Right ventricle myocardium superior (tissue), 1 donor: ENCODE data around the gene B3GLCT. TPM values are rescaled to one million over a fixed set of nuclear protein-coding genes. Genes with fewer than 3 reads are reported as not detected.

Source experiments
- ATAC-seq: fragments of 200-7000 bp; cut with Tn5 transposase; one replicate; pipeline ENCODE4 v1.9.1; 2020; ENCODE audit warnings: mild to moderate bottlenecking; ENCODE audit not compliant: poor library complexity
- DNase-seq: peaks from one replicate; pipeline ENCODE4 v3.0.0-alpha.2; 2020
- intact Hi-C: fragments of 100-400 bp; cut with DNase I; formaldehyde crosslinking; loops from one replicate; pipeline ENCODE4 v1.11.2; 2022
- long read RNA-seq: library from polyadenylated mRNA; unstranded; transcript quantifications from one replicate; pipeline ENCODE4 v2.0.0, GENCODE V29; 2021
- total RNA-seq: library from RNA; stranded (reverse); fragmentation: NEBNext Ultra II Directional; extraction: Animal tissue kit (Norgen Biotek cat#: 25700); gene quantifications from one replicate; pipeline ENCODE4 v1.2.1, GENCODE V29; 2021
- donor health status: DM: no; HTN: yes; CAD: no; lungs with severe emphysema.

Gene B3GLCT
- total RNA-seq, result 14.6 TPM
- long read RNA-seq, full-length matches to known transcripts, result 61 of 79 reads
- long read RNA-seq, partial matches to known transcripts, result 1 of 79 reads
- long read RNA-seq, other reads (novel, unspliced or antisense), result 17 of 79 reads

DNA sequence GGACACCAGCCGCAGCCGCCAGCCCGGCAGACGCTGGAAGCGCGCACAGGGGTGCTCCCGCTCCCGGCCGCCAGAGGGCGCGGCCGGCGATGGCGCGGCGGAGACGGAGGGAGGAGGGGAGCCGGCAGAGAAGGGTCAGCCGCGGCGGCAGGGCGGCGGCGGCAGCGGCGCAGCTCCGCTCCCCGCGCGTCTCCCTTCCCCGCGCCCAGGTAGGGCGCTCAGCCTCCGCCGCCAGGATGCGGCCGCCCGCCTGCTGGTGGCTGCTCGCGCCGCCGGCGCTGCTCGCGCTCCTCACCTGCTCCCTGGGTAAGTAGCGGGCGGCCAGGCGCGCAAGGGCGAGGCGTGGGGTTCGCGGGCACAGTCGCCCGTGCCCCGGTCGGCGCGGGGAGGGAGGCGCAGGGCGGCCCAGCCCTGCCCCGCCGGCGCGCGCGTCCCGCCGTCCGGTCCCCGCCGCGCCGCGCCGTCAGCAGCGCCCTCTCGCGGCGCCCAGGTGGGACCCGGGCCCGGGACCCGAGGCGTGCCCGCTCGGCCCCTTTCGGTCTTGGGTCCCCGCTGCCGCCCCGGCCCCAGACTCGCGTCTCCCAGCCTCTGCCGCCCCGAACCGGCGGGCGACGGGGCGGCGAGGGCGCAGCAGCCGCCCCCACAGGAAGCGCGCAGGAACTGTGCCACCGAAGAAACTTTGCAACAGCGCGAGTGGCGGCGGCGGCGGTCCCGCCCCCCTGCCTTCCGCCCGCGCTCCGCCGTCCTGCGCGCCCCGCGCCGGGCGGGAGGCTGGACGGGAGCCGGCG lies at the start of gene B3GLCT:
TSS of gene B3GLCT (plus strand) at position 127 of the 788 bp plus-strand sequence. CDS start at position 237, 110 bp downstream.
- intact Hi-C loops, result no loop called here

DNA sequence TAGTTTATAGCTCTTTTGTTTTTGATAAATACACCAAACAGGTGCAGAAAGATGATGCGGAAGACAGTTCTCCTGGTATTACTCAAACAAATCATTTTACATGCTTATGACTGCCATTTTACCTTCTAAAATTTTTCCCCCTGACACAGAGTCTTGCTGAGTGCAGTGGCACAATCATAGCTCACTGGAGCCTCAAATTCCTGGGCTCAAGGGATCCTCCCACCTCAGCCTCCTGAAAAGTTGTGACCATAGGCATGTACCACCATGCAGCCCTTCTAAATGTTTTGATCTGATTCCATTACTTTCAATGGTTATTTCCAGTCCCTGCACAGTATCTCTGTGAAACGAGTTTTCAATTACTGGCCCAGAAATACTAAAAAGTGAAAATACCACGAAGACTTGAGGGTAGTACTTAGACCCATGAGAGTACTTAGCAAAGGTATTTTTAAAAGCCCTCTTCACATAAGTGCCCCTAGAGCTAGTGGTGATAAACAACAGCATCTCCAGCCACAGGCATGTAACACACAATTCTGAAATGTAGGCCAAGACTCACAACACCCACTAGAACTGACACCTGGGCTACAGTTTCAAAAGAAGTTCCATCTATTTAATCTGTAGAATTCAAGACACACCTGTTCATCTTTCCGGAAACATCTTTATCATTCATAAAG lies 49.3 kb upstream of the B3GLCT start:
- no peak for DNase-seq
- no peak for ATAC-seq
- intact Hi-C loops, result no loop called here

More for the DNA sequence above, at the start of gene B3GLCT:
- DNase-seq (peak; percentile 88), ATAC-seq (peak; percentile 92)

DNA sequence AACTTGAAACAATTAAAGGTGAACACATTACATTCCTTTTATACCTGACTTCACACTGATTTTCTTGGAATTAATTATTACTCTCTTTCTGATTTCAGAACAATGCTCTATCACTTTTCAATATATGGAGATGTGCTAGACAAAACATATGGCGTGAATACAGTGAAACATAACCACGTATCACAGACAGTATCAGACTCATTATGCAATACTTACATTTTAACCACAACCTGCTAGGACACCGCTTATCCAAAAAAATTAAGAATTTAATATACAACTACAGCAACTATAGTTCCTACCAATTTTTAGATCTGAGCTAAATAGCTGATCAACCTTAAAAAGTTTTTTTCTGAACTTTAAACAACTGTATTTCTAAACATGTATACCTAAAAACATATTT lies 47.9 kb upstream of the B3GLCT start:
- DNase-seq (no peak), ATAC-seq (no peak)
- intact Hi-C loops, result no loop called here

DNA sequence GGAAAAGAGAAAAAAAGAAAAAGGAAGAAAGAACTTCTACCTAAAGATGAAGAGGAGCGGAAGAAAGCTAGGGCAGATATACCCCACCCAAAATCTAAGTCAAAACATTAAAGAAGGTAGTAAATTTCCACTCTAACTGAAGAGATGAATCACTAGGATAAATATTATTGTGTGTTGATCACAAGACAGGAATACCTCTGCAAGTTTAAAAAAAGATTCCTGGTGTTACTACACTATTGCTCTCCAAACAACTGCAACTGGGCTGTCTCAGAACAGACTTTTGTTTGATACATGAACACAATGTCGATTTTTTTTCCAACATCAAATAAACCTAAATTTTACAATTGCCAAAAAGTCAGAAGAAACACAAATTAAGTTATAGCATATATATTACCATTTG lies 44.8 kb upstream of the B3GLCT start:
- intact Hi-C loops, result no loop called here
- no peak for ATAC-seq
- no peak for DNase-seq

DNA sequence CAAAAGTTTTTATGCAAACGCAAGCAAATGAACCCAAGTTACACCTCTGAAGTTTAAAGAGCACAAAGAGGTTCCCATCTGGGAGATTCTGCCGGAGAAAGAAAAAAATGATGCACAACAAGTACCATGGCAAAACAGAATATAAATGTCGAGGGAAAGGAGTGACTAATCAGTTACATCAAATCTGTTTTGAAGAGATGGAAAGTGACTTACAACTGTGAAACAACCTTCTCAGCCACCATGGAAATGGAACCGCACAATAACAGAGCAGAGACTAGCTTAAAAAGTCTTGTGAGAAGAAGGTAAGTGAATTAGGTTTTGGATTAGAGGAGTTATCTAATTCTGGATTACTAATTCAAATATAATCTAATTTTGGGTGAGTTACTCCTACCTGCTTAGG lies 40.5 kb upstream of the B3GLCT start:
- no peak for ATAC-seq
- intact Hi-C loops, result no loop called here
- DNase-seq, result no peak

DNA sequence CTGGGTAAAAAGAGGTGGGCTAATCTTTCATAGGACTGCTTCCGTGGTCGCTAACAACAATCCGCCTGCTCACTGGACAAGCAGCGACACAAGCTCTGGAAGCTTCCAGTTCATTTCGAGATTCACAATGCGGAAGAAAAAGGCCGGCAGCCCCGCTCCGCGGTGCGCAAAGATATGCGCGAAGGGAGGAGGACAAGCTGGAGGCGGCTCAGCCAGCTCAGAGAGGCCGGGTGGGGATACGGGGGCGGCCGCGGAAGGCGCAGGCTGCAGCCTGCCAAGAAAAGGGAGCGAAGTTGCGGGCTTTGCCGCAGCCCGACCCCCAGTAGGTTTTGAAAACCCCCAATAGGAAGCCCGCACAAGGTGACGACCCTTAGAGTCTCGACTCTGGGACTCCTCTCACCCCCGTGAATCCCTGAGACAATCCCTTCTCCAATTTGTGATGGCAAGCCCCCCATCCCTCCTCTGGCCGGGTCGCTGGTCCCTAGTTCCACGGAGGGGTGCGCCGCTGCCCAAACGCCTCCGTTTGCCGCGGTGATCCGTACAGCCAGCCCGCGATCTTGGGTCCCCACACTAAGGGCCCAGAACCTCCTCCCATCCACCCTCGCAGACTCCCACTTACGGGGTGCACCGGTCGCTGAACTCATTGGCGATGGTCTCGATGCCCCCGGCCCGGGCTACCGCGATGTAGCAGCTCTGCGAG lies 38.8 kb upstream of the B3GLCT start:
- intact Hi-C loops, result no loop called here
- ATAC-seq, result peak; percentile 34
- peak; percentile 74 for DNase-seq

DNA sequence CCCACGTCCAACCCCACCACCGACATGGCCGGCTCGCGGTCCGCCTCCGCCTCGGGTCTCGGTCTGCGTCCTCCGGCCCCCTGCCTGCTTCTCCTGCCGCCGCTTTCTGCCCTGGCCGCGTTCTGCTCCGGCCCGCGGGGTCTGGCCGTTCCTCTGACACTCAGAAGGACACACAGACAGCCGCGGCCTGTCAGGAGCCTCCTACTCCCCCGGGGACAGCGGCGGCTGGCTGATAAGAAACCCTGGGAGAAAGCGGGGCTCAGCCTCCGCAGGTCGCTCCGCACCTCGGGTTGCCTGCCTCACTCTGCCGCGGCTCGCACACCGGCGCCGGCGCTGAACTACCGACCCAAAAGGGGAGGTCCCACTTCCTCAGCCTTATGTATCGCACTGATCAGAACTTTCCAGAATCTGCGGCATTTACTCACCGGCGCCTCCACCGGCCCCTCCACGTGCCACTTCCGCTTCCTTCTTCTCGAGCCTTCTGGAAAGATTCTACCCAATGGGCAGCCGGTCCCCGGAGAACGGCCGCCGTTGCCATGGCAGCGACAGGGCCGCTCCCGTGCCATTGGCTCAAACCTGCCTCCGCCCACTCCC lies 38.1 kb upstream of the B3GLCT start, which contains the start of gene HSPH1:
TSS of gene HSPH1 (minus strand) at position 348 of the 594 bp plus-strand sequence. CDS start at position 26, 322 bp downstream.
- intact Hi-C loops, result no loop called here
- ATAC-seq, result peak; percentile 99

DNA sequence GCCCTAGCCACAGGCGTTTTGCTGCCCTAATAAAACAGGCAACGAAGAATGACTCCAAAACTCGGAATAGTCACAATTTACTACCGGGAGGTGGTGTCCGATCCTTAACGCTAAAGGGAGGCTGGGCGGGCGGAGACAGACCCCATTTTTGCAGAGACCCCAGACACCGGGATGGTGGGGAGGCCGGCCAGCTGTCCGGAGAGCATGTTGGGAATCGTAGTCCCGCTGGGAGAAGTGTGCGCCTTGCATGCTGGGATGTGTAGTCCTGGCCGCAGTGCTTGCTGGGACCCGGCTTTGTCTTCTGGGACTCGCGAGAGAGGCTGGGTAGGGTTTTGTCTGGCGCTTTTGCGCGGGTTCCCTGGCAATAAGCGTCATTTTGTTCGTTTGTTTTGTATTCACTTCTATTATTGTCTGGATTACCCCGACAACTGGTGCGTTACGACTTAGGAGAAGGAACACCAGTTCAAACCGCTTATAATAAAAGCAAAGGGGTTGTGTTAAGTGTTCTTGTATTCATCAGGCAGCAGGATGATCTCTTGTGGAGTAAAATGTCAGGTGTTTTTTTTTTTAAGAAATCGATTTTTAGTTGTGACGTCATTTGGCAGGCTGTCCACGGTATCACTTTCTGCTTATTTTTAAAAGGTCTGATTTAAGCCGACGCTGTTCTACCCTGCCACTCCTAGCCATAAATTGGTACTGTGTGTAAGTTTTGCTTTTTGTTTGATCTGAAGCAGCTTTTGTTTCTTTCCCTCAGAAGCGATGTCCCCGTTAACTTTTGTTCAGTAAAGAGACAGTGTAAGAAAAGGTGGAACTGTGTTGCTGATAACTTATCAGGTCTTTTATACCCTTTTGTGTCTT lies 37.4 kb upstream of the B3GLCT start:
- DNase-seq, result peak; percentile 97
- peak; percentile 97 for ATAC-seq
- intact Hi-C loops, result no loop called here

More for the DNA sequence above, 38.1 kb upstream of the B3GLCT start, which contains the start of gene HSPH1:
- peak; percentile 99 for DNase-seq

DNA sequence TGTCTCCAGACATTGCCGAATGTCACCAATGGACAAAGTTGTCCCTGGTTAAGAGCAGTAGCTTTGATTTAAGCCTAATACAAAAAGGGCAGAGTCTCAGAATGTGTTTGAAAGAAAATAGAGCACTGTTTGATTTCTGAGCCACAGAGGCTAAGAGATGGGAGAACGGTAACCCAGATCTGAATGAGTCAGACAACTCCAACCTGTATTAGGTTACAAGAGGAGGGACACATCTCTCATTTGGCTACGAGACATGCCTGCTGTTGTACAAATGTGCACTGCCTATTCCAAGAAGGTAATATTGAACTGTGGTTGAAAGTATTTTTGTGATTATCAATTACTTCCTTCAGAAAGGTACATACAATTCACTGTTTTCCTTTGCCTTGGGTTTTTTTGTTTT lies 33.2 kb upstream of the B3GLCT start:
- intact Hi-C loops, result no loop called here
- DNase-seq (no peak), ATAC-seq (no peak)

DNA sequence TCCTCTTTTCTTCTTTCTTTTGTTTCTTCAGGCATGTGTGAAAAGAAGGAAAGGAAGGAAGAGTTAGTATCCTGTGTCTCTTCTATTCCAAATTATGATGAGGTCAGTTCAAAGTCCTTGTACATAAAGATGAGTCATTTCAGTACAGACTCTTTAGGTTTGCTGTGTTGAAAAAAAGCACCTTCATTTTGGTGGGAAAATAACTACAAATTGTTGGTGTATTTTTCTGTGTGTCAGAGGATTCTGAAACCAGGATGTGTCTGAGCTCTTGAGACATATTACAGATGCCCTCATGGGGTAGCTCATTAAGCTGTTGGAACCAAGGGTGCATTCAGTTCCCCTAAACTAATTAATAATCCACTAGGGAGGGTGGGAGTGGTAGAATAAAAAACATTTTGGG lies 32.3 kb upstream of the B3GLCT start:
- ATAC-seq, result no peak
- intact Hi-C loops, result no loop called here
- DNase-seq, result no peak

DNA sequence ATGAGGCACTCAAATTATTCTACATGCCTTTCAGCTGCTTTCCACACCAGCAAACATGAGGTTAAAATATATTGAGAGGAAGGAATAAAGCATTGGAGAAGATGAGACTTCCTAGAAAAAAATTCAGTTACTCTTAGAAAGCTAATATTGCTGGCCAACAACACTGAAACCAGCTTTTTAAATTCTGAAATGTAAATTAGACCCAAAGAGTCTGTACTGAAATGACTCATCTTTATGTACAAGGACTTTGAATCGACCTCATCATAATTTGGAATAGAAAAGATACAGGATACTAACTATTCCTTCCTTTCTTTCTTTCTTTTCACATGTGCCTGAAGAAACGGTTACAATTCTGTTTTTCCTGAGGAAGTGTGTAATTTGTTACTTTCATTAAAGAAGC lies 31.6 kb upstream of the B3GLCT start:
- DNase-seq (no peak), ATAC-seq (no peak)
- intact Hi-C loops, result no loop called here

DNA sequence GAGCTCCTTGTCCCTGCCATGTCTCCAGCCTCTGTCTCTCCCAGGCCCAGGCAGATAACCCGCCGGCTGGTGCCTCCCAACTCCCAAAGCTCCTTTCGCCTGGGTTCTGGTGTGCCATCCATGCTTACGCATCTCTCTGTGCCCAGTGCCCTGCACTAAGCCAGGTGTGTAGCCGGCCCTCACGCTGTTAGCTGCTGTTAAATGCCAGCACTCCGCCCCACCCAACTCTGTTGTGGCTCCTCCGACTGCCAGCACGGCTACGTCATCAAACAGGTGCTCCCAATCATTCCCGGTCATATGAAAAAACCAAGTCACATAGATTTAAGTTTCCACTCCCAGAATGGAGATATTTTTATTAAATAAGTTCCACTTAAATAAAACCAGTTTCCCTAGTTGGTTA lies 31.0 kb upstream of the B3GLCT start:
- DNase-seq, result no peak

DNA sequence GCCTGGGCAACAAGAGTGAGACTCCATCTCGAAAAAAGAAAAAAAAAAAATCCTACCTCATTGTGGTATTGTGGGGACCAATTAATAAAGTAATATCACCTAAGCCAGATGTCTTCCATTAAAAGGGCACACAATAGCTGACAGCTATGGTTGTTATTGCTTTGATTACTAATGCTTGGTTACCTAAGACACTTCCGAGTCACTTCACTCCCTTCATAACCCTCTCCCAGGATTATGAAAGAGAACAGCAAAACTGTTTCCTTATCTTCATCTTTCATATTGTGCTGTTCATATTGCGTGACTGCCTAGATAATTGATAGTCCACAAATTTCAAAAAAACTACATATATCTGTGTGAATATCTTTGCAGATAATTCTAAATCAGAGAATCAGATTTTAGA lies 27.8 kb upstream of the B3GLCT start:
- intact Hi-C loops, result loop anchor here (10.0 kb wide), 1 partner anchor 253 kb away; no protein-coding TSS in a partner anchor
- DNase-seq (no peak), ATAC-seq (no peak)

More for the DNA sequence above, 31.0 kb upstream of the B3GLCT start:
- intact Hi-C loops, result no loop called here
- ATAC-seq, result no peak

DNA sequence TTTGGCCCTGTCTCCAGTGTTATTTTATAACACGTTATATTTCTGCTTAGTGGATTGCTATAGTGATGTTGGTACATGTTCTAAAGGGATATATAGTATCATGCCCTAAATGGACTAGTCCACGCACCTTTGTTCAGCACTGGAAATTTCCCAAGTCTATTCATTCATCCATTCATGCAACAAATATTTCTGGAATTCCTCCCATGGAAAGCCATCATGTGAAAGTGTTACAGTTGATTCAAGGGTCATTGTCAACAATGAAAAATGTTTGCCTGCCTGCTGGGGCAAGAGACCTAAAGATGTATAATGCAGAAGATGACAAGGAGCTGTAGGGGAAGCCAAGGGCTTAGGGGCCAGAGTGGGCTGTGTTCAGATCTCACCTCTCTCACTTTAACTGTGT lies 27.2 kb upstream of the B3GLCT start:
- DNase-seq, result no peak
- intact Hi-C loops, result loop anchor here (10.0 kb wide), 1 partner anchor 252 kb away; no protein-coding TSS in a partner anchor
- no peak for ATAC-seq

DNA sequence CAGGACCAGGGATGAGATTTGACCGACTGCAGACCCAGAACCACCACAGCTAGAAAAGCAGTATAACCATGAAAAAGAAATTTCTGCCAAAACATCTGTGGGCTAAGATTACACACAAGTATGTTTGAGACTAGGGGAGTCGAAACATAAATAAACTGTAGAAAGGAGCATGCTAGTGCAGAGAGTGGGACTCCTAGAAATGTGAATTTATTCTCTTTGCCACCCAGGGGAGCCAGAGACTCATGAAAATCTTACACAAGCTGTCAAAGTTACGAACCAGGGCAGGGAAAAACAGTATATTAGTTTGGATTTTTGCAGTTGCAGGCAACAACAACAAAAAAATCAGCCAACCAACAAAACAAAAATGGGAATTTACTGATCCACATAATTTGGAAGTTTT lies 25.8 kb upstream of the B3GLCT start:
- intact Hi-C loops, result loop anchor here (10.0 kb wide), 1 partner anchor 251 kb away; no protein-coding TSS in a partner anchor

DNA sequence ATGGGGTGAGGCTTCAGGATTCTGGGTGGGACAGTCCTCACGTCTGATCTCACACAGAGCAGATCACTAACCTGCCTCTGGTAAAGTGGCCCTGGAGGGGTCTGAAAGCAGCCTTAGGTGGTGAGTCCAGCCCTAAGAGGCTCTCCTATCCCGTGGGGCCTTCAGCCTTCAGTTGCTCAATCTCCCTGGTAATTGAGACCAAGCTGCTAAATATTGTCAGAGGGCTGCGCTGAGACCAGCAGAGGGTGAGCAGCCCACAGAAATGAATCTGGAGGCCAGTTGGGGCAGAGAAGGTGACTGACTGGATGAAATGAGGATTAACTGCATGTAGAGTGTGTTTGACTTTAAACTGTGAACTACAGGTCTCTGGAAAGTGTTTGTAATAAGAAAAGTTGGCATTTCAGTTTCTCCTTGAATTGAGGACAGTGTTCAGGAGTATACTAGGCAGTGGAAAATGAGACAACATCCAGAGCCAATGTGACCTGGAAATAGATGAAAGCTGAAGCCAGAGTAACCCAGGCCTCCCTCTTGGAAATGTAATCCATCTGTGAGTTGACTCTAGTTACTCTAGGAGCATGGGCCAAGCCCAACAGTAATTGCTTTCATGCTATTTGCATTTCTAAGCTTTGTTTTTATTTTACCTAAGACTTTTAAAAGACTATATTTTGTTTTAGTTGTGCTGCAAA lies 23.8 kb upstream of the B3GLCT start:
- ATAC-seq (no peak), DNase-seq (no peak)
- intact Hi-C loops, result loop anchor here (10.0 kb wide), 1 partner anchor 249 kb away; no protein-coding TSS in a partner anchor

More for the DNA sequence above, 25.8 kb upstream of the B3GLCT start:
- DNase-seq, result no peak
- ATAC-seq, result no peak
